K562 (cell line): Measurements from ENCODE around the gene FOSL1. TPM values are rescaled to one million over a fixed set of nuclear protein-coding genes. Genes with fewer than 3 reads are reported as not detected.

Experiments
- EHMT2 ChIP-seq: fragments of 450-650 bp; IDR thresholded peaks from 2 replicates; pipeline ENCODE4 v1.6.1; 2018; ENCODE audit warnings: antibody characterized with exemption
- ESRRA ChIP-seq: fragments of 450-650 bp; IDR thresholded peaks from 2 replicates; pipeline ENCODE4 v1.6.1; 2014; ENCODE audit warnings: low read depth, mild to moderate bottlenecking, moderate library complexity, borderline replicate concordance
- ESRRB ChIP-seq: fragments of 250-450 bp; sonication (Bioruptor Pico); IDR thresholded peaks from 2 replicates; pipeline ENCODE4 v1.5.0; 2020; ENCODE audit warnings: mild to moderate bottlenecking, moderate library complexity, borderline replicate concordance
- EZH2 ChIP-seq: IDR thresholded peaks from 2 replicates; pipeline ENCODE4 v1.6.1; 2012; ENCODE audit warnings: low read depth, mild to moderate bottlenecking, inconsistent platforms, low read length, borderline replicate concordance
- FOXP4 ChIP-seq: sonication (generic); formaldehyde crosslinking; IDR thresholded peaks from 2 replicates; pipeline ENCODE4 v1.8.0; 2022; ENCODE audit warnings: mild to moderate bottlenecking, missing genetic modification reagents, borderline replicate concordance
- IRF2 ChIP-seq: sonication (generic); formaldehyde crosslinking; IDR thresholded peaks from 2 replicates; pipeline ENCODE4 v1.8.1; 2022; ENCODE audit warnings: mild to moderate bottlenecking, missing genetic modification reagents
- KDM1A ChIP-seq, 2 experiments: fragments of 450-650 bp; IDR thresholded peaks; 2 replicates each; pipeline ENCODE4 v1.6.1; 2016; ENCODE audit warnings: mild to moderate bottlenecking in 2 of 2
- POLR2H ChIP-seq: IDR thresholded peaks from 2 replicates; pipeline ENCODE4 v1.6.1; 2016; ENCODE audit warnings: missing genetic modification characterization, low read depth, mild to moderate bottlenecking, control low read depth, missing compliant biosample characterization, moderate library complexity
- PTTG1 ChIP-seq: fragments of 450-650 bp; IDR thresholded peaks from 2 replicates; pipeline ENCODE4 v1.6.1; 2016; ENCODE audit warnings: low read depth, mild to moderate bottlenecking, missing genetic modification characterization, missing compliant biosample characterization
- PYGO2 ChIP-seq: fragments of 450-650 bp; IDR thresholded peaks from 2 replicates; pipeline ENCODE4 v1.6.1; 2016; ENCODE audit warnings: mild to moderate bottlenecking, missing genetic modification characterization, moderate library complexity, missing compliant biosample characterization
- REST ChIP-seq, 2 experiments: fragments of 450-650 bp; formaldehyde crosslinking in 1 of 2; IDR thresholded peaks; 2 replicates each; pipeline versions ENCODE4 v1.4.0 to v1.6.1; 2014 to 2020; ENCODE audit warnings: mild to moderate bottlenecking in 2 of 2, borderline replicate concordance in 1 of 2, low read depth in 1 of 2
- SMARCA5 ChIP-seq: fragments of 450-650 bp; IDR thresholded peaks from 2 replicates; pipeline ENCODE4 v1.6.1; 2016
- SMARCE1 ChIP-seq: fragments of 450-650 bp; IDR thresholded peaks from 2 replicates; pipeline ENCODE4 v1.7.1; 2016; ENCODE audit warnings: mild to moderate bottlenecking
- VEZF1 ChIP-seq: fragments of 200-800 bp; sonication (Bioruptor generic); IDR thresholded peaks from 2 replicates; pipeline ENCODE4 v1.6.1; 2017; ENCODE audit warnings: missing genetic modification characterization, missing compliant biosample characterization
- ZNF780A ChIP-seq: fragments of 250-450 bp; sonication (Bioruptor Pico); IDR thresholded peaks from 2 replicates; pipeline ENCODE4 v1.5.0; 2021; ENCODE audit warnings: mild to moderate bottlenecking
- polyA plus RNA-seq, 8 experiments: library from polyadenylated mRNA; depleted of rRNA in 4 of 8; stranded (reverse) in 5 of 8; unstranded in 3 of 8; fragments of >200 nt; fragmentation: Nextera tagmentation in 2 of 8; fragmentation: Illumina TruSeq in 1 of 8; extraction: Ambion mirVana in 2 of 8; extraction: Trizol in 1 of 8; gene quantifications; 2 replicates each; pipeline versions ENCODE4 v1.2.1 to v1.2.3, GENCODE V29; 2011 to 2014; ENCODE audit warnings: inconsistent platforms in 1 of 8, missing spikeins in 1 of 8
- total RNA-seq, 7 experiments: library from RNA; depleted of rRNA in 6 of 7; stranded (reverse); fragments of >200 nt in 6 of 7; fragmentation: Illumina TruSeq in 2 of 7; extraction: Trizol in 2 of 7; gene quantifications; 2 replicates each; pipeline versions ENCODE4 v1.2.1 to v1.2.3, GENCODE V29; 2011 to 2021; ENCODE audit warnings: low replicate concordance in 1 of 7

The FOSL1 gene
- total and polyA plus RNA-seq, 9 of the 15 experiments (the other 6 are each of a cell fraction or from before 2014, with no cell fraction given) = 3.5 to 39.6 (median 10.0) TPM

- TF ChIP-seq IRF2 (CRISPR knock-in tag) = 0 out of 2 replicates have a peak, but pooled peaks have one; percentile 59
- TF ChIP-seq POLR2H (tag) = no peak
- peak; percentile 65 for TF ChIP-seq ESRRA
- TF ChIP-seq KDM1A (IDR thresholded peaks at IDR 0.05) = no peak
- no peak for TF ChIP-seq PTTG1 (tag)
- no peak for TF ChIP-seq EZH2
- TF ChIP-seq ESRRB (CRISPR knock-in tag) = no peak
- peak; percentile 74 for TF ChIP-seq VEZF1 (CRISPR knock-in tag)
- TF ChIP-seq SMARCE1 = peak; percentile 60; the same call in 1 of the 2 replicates
- peak; percentile 21; the same call in 1 of the 2 replicates for TF ChIP-seq FOXP4 (CRISPR knock-in tag)
- TF ChIP-seq SMARCA5 = no peak
- no peak for TF ChIP-seq PYGO2 (tag)
- no peak for TF ChIP-seq ZNF780A (CRISPR knock-in tag)
- TF ChIP-seq EHMT2 = no peak
- TF ChIP-seq REST (IDR thresholded peaks at IDR 0.05; ENCODE audit: borderline replicate concordance) = peak; percentile 40
- TF ChIP-seq REST (CRISPR knock-in tag; IDR thresholded peaks at IDR 0.05; ENCODE audit: low read depth) = 0 out of 2 replicates have a peak, but pooled peaks have one; percentile 16
Measured at GRCh38 chr11:65899356-65900124, 648 bp downstream of the FOSL1 start (continued).
